Effector memory CD8-positive, alpha-beta T cell (primary cell): ENCODE data around the gene USP17L20.
"Not testable (repeated sequence)": the region's sequence is repeated elsewhere in the genome, so short reads cannot be mapped to it uniquely, and the experiment has no call there.

Experiments
- ATAC-seq: fragments of 150-1000 bp; cut with Tn5 transposase; replicated peaks from 2 replicates; pipeline ENCODE4 v1.10.0; 2021; ENCODE audit warnings: mild to moderate bottlenecking, moderate library complexity
- DNase-seq, 3 experiments: peaks; one replicate each; pipeline ENCODE4 v3.0.0; 2021
- H3K27ac Mint-ChIP-seq, 2 donors: one replicate each; pipeline ENCODE4 v1.8.0; 2022; ENCODE audit warnings: mild to moderate bottlenecking in 2 of 2, mixed read lengths in 2 of 2, moderate library complexity in 2 of 2
- H3K27me3 Mint-ChIP-seq, 2 donors: one replicate each; pipeline ENCODE4 v1.8.0; 2022; ENCODE audit warnings: mixed read lengths in 2 of 2
- H3K36me3 Mint-ChIP-seq: one replicate; pipeline ENCODE4 v1.8.0; 2022; ENCODE audit warnings: mild to moderate bottlenecking, moderate library complexity, mixed read lengths; ENCODE audit not compliant: insufficient read depth
- H3K4me1 Mint-ChIP-seq, 2 donors: one replicate each; pipeline ENCODE4 v1.8.0; 2022; ENCODE audit warnings: low read depth in 2 of 2, mixed read lengths in 2 of 2
- H3K4me3 Mint-ChIP-seq, 2 donors: one replicate each; pipeline ENCODE4 v1.8.0; 2022; ENCODE audit warnings: mild to moderate bottlenecking in 2 of 2, mixed read lengths in 2 of 2, moderate library complexity in 2 of 2
- H3K9me3 Mint-ChIP-seq, 2 donors: one replicate each; pipeline ENCODE4 v1.8.0; 2022; ENCODE audit warnings: mixed read lengths in 2 of 2
- total RNA-seq, 9 experiments: gene quantifications; one replicate each; lab custom pipeline; 2026; lab: John Stamatoyannopoulos, UW

The USP17L20 gene, protein sequence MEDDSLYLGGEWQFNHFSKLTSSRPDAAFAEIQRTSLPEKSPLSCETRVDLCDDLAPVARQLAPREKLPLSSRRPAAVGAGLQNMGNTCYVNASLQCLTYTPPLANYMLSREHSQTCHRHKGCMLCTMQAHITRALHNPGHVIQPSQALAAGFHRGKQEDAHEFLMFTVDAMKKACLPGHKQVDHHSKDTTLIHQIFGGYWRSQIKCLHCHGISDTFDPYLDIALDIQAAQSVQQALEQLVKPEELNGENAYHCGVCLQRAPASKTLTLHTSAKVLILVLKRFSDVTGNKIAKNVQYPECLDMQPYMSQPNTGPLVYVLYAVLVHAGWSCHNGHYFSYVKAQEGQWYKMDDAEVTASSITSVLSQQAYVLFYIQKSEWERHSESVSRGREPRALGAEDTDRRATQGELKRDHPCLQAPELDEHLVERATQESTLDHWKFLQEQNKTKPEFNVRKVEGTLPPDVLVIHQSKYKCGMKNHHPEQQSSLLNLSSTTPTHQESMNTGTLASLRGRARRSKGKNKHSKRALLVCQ
- 0 reads per million in 9 experiments for total RNA-seq

DNA sequence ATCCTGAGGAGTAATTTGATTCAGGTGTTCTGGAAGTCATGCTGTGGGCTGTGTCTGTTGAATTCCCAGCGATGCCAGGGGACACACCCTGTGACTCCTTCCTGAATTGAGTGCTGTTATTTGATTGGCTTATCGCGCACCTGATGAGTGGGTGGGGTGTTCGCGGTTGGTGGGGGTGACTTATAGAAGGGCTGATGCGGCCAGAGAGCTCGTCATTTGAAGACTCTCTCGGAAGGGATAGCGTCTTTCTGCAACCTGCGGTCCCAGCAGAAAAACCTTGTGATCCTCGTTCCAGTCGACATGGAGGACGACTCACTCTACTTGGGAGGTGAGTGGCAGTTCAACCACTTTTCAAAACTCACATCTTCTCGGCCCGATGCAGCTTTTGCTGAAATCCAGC is at the start of gene USP17L20:
TSS of gene USP17L20 (plus strand) at position 301 of the 400 bp plus-strand sequence. CDS start at position 301, 0 bp downstream.
- H3K4me1 Mint-ChIP-seq, H3K4me3 Mint-ChIP-seq, H3K9me3 Mint-ChIP-seq, DNase-seq, H3K27ac Mint-ChIP-seq, ATAC-seq, H3K27me3 Mint-ChIP-seq, H3K36me3 Mint-ChIP-seq: not testable (repeated sequence)

DNA sequence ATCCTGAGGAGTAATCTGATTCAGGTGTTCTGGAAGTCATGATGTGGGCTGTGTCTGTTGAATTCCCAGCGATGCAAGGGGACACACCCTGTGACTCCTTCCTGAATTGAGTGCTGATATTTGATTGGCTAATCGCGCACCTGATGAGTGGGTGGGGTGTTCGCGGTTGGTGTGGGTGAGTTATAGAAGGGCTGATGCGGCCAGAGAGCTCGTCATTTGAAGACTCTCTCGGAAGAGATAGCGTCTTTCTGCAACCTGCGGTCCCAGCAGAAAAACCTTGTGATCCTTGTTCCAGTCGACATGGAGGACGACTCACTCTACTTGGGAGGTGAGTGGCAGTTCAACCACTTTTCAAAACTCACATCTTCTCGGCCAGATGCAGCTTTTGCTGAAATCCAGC is 47.6 kb upstream of the USP17L20 start, which contains the start of gene USP17L10:
TSS of gene USP17L10 (plus strand) at position 301 of the 400 bp plus-strand sequence. CDS start at position 301, 0 bp downstream.
- not testable (repeated sequence) for H3K36me3 Mint-ChIP-seq, H3K27me3 Mint-ChIP-seq, H3K27ac Mint-ChIP-seq, ATAC-seq, DNase-seq, H3K4me1 Mint-ChIP-seq, H3K9me3 Mint-ChIP-seq, H3K4me3 Mint-ChIP-seq

DNA sequence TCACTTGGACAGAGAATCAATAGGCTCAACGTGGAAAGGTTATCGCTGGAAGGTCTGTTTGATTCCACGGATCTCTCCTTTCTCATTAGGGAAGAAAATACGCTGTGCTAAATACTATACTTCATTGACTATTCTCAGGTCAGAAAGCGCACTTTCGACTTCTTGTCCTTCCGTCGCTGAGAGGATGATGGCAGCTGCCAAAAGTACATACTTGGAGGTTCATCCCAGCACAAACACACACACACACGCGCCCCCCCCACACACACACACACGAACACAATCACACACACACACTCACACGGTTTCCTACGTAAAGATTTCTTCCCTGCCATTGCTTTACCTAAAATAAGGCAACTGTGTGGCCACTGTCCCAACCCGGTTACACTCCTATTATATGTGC is 43.2 kb upstream of the USP17L20 start:
- not testable (repeated sequence) for H3K27ac Mint-ChIP-seq, ATAC-seq, H3K9me3 Mint-ChIP-seq, H3K36me3 Mint-ChIP-seq, H3K27me3 Mint-ChIP-seq, H3K4me1 Mint-ChIP-seq, DNase-seq, H3K4me3 Mint-ChIP-seq

DNA sequence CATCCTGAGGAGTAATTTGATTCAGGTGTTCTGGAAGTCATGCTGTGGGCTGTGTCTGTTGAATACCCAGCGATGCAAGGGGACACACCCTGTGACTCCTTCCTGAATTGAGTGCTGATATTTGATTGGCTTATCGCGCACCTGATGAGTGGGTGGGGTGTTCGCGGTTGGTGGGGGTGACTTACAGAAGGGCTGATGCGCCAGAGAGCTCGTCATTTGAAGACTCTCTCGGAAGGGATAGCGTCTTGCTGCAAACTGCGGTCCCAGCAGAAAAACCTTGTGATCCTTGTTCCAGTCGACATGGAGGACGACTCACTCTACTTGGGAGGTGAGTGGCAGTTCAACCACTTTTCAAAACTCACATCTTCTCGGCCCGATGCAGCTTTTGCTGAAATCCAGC is 42.8 kb upstream of the USP17L20 start, which contains the start of gene USP17L11:
TSS of gene USP17L11 (plus strand) at position 301 of the 400 bp plus-strand sequence. CDS start at position 301, 0 bp downstream.
- not testable (repeated sequence) for H3K9me3 Mint-ChIP-seq, H3K4me1 Mint-ChIP-seq, H3K27me3 Mint-ChIP-seq

GRCh38 chr4:9219852-9220251 is 38.1 kb upstream of the USP17L20 start, which contains the start of gene USP17L12:
Gene USP17L12 (plus strand): TSS chr4:9220152. CDS start chr4:9220152, 0 bp downstream.
- not testable (repeated sequence) for ATAC-seq, H3K36me3 Mint-ChIP-seq, H3K27me3 Mint-ChIP-seq, H3K9me3 Mint-ChIP-seq, H3K4me1 Mint-ChIP-seq, DNase-seq, H3K27ac Mint-ChIP-seq, H3K4me3 Mint-ChIP-seq

More for the DNA sequence above, 42.8 kb upstream of the USP17L20 start, which contains the start of gene USP17L11:
- not testable (repeated sequence) for H3K27ac Mint-ChIP-seq, DNase-seq, ATAC-seq, H3K36me3 Mint-ChIP-seq, H3K4me3 Mint-ChIP-seq

DNA sequence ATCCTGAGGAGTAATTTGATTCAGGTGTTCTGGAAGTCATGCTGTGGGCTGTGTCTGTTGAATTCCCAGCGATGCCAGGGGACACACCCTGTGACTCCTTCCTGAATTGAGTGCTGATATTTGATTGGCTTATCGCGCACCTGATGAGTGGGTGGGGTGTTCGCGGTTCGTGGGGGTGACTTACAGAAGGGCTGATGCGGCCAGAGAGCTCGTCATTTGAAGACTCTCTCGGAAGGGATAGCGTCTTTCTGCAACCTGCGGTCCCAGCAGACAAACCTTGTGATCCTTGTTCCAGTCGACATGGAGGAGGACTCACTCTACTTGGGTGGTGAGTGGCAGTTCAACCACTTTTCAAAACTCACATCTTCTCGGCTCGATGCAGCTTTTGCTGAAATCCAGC is 33.3 kb upstream of the USP17L20 start, which contains the start of gene USP17L13:
TSS of gene USP17L13 (plus strand) at position 301 of the 400 bp plus-strand sequence. CDS start at position 301, 0 bp downstream.
- not testable (repeated sequence) for DNase-seq, H3K4me3 Mint-ChIP-seq, H3K27ac Mint-ChIP-seq, H3K27me3 Mint-ChIP-seq, H3K9me3 Mint-ChIP-seq, ATAC-seq, H3K4me1 Mint-ChIP-seq, H3K36me3 Mint-ChIP-seq

DNA sequence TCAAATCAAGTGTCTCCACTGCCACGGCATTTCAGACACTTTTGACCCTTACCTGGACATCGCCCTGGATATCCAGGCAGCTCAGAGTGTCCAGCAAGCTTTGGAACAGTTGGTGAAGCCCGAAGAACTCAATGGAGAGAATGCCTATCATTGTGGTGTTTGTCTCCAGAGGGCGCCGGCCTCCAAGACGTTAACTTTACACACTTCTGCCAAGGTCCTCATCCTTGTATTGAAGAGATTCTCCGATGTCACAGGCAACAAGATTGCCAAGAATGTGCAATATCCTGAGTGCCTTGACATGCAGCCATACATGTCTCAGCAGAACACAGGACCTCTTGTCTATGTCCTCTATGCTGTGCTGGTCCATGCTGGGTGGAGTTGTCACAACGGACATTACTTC is 27.7 kb upstream of the USP17L20 start:
- not testable (repeated sequence) for H3K4me3 Mint-ChIP-seq, ATAC-seq, H3K27me3 Mint-ChIP-seq, H3K9me3 Mint-ChIP-seq, H3K27ac Mint-ChIP-seq, DNase-seq, H3K4me1 Mint-ChIP-seq, H3K36me3 Mint-ChIP-seq

GRCh38 chr4:9234085-9234484 is 23.8 kb upstream of the USP17L20 start, which contains the start of gene USP17L15:
Gene USP17L15 (plus strand): TSS chr4:9234385. CDS start chr4:9234385, 0 bp downstream.
- not testable (repeated sequence) for ATAC-seq

GRCh38 chr4:9238461-9238860 is 19.5 kb upstream of the USP17L20 start:
- not testable (repeated sequence) for H3K36me3 Mint-ChIP-seq, H3K4me1 Mint-ChIP-seq, H3K27ac Mint-ChIP-seq, H3K27me3 Mint-ChIP-seq, H3K4me3 Mint-ChIP-seq, DNase-seq, H3K9me3 Mint-ChIP-seq, ATAC-seq

More at GRCh38 chr4:9234085-9234484, 23.8 kb upstream of the USP17L20 start, which contains the start of gene USP17L15:
- H3K27ac Mint-ChIP-seq, DNase-seq, H3K36me3 Mint-ChIP-seq, H3K4me1 Mint-ChIP-seq, H3K27me3 Mint-ChIP-seq, H3K4me3 Mint-ChIP-seq, H3K9me3 Mint-ChIP-seq: not testable (repeated sequence)

GRCh38 chr4:9243579-9243978 is 14.3 kb upstream of the USP17L20 start, which contains the start of gene USP17L17:
Gene USP17L17 (plus strand): TSS chr4:9243879. CDS start chr4:9243879, 0 bp downstream.
- H3K9me3 Mint-ChIP-seq, H3K4me3 Mint-ChIP-seq: not testable (repeated sequence)

GRCh38 chr4:9247953-9248680 is 9.8 kb upstream of the USP17L20 start, which contains the start of gene USP17L18:
Gene USP17L18 (plus strand): TSS chr4:9248630. CDS start chr4:9248630, 0 bp downstream.
- H3K4me3 Mint-ChIP-seq, H3K36me3 Mint-ChIP-seq, DNase-seq, H3K27ac Mint-ChIP-seq, H3K4me1 Mint-ChIP-seq, H3K27me3 Mint-ChIP-seq, ATAC-seq, H3K9me3 Mint-ChIP-seq: not testable (repeated sequence)

More at GRCh38 chr4:9243579-9243978, 14.3 kb upstream of the USP17L20 start, which contains the start of gene USP17L17:
- ATAC-seq, H3K27ac Mint-ChIP-seq, DNase-seq, H3K27me3 Mint-ChIP-seq, H3K36me3 Mint-ChIP-seq, H3K4me1 Mint-ChIP-seq: not testable (repeated sequence)

- not testable (repeated sequence) for H3K27ac Mint-ChIP-seq, H3K4me1 Mint-ChIP-seq, ATAC-seq, H3K36me3 Mint-ChIP-seq, DNase-seq, H3K27me3 Mint-ChIP-seq, H3K4me3 Mint-ChIP-seq, H3K9me3 Mint-ChIP-seq
These were observed 4.8 kb upstream of the USP17L20 start, which contains the start of gene USP17L19 for GRCh38 chr4:9253078-9253477. Gene USP17L19 (plus strand): TSS chr4:9253378. CDS start chr4:9253378, 0 bp downstream.

GRCh38 chr4:9262572-9262971 is 4.6 kb downstream of the USP17L20 start, which contains the start of gene USP17L21:
Gene USP17L21 (plus strand): TSS chr4:9262872. CDS start chr4:9262872, 0 bp downstream.
- DNase-seq, H3K9me3 Mint-ChIP-seq: not testable (repeated sequence)

More at GRCh38 chr4:9262572-9262971, 4.6 kb downstream of the USP17L20 start, which contains the start of gene USP17L21:
- not testable (repeated sequence) for H3K27ac Mint-ChIP-seq, H3K36me3 Mint-ChIP-seq, H3K27me3 Mint-ChIP-seq, H3K4me3 Mint-ChIP-seq, ATAC-seq, H3K4me1 Mint-ChIP-seq
